H1 (cell line): ENCODE data around the gene OTUD6A. TPM values are rescaled to one million over a fixed set of nuclear protein-coding genes. Genes with fewer than 3 reads are reported as not detected.

ENCODE experiments used
- CBX8 ChIP-seq: fragments of 300-800, 300-1000 bp; sonication (generic); IDR thresholded peaks from 2 replicates; pipeline ENCODE4 v1.7.1; 2016; ENCODE audit warnings: low read depth, low read length, borderline replicate concordance
- CREB1 ChIP-seq: IDR thresholded peaks from 2 replicates; pipeline ENCODE4 v1.6.1; 2012; ENCODE audit warnings: inconsistent platforms
- EZH2 ChIP-seq: fragments of 200-600 bp; sonication (generic); IDR thresholded peaks from 2 replicates; pipeline ENCODE4 v1.7.1; 2012; ENCODE audit warnings: low read depth, mild to moderate bottlenecking, moderate library complexity, low read length, inconsistent platforms; ENCODE audit not compliant: severe bottlenecking
- GABPA ChIP-seq: IDR thresholded peaks from 2 replicates; pipeline ENCODE4 v1.6.1; 2011; ENCODE audit warnings: mild to moderate bottlenecking, low read length, moderate library complexity, borderline replicate concordance; ENCODE audit not compliant: insufficient read depth
- HDAC2 ChIP-seq, 2 experiments: fragments of 300-600 bp in 1 of 2; sonication (generic) in 1 of 2; IDR thresholded peaks; 2 replicates each; pipeline ENCODE4 v1.6.1; 2011 to 2012; ENCODE audit warnings: low read depth in 2 of 2, low read length in 2 of 2, mild to moderate bottlenecking in 2 of 2, moderate library complexity in 2 of 2, borderline replicate concordance in 1 of 2, inconsistent platforms in 1 of 2
- JUN ChIP-seq: IDR thresholded peaks from 2 replicates; pipeline ENCODE4 v1.6.1; 2011; ENCODE audit warnings: low read depth, mild to moderate bottlenecking, improper control_type of control experiment, low read length
- KDM4A ChIP-seq: IDR thresholded peaks from one replicate; pipeline ENCODE4 v1.7.1; 2012; ENCODE audit warnings: low read depth, mild to moderate bottlenecking, moderate library complexity, low read length, inconsistent platforms; ENCODE audit not compliant: severe bottlenecking
- SAP30 ChIP-seq: fragments of 300-600 bp; sonication (generic); IDR thresholded peaks from 2 replicates; pipeline ENCODE4 v1.7.1; 2012; ENCODE audit warnings: low read length, moderate library complexity, mild to moderate bottlenecking, inconsistent platforms; ENCODE audit not compliant: insufficient read depth, insufficient replicate concordance
- SP4 ChIP-seq: IDR thresholded peaks from 2 replicates; pipeline ENCODE4 v1.6.1; 2012; ENCODE audit warnings: low read length, inconsistent platforms
- polyA plus RNA-seq, 7 experiments: library from polyadenylated mRNA; depleted of rRNA in 3 of 7; stranded (reverse) in 5 of 7; unstranded in 2 of 7; fragments of >200 nt in 5 of 7; fragments of 200-250 nt in 2 of 7; gene quantifications; 1 replicate in 5 of 7; 2 replicates in 1 of 7; 4 replicates in 1 of 7; pipeline versions ENCODE4 v1.2.1 to v1.2.3, GENCODE V29; 2011 to 2013; ENCODE audit warnings: missing spikeins in 2 of 7, mixed read lengths in 2 of 7
- total RNA-seq: library from RNA; stranded (reverse); fragmentation: NEBNext Ultra II Directional; extraction: Animal tissue kit (Norgen Biotek cat#: 25700); gene quantifications from 2 replicates; pipeline ENCODE4 v1.2.1, GENCODE V29; 2021
- TF ChIP-seq, protein P1 (sequence below): IDR thresholded peaks from 2 replicates; pipeline ENCODE4 v1.6.1; 2012; ENCODE audit warnings: inconsistent platforms

OTUD6A gene
- total and polyA plus RNA-seq, 2 of the 8 experiments (the other 6 are each of a cell fraction or from before 2014, with no cell fraction given): 0.09 to 0.17 TPM

DNA sequence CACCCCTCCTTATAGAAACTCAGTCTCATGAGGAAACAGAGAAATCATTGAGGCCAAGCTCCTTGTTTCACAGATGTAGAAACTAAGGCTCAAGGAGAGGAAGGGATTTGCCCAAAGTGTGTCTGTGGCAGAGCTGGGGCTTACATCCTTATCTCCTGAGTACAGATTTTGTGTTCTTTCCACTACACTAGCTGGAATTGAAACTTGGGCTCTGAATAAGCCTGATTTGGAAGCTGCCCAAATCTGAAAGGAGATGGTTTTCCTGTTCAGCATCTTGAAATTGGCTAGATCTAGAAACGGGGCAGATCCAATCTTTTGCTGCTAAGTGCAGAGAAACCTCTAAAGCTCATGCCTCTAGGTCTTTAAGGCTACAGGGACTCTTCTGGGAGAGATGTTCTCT is 36.8 kb upstream of the OTUD6A start (continued):
- no peak for TF ChIP-seq KDM4A
- no peak for TF ChIP-seq JUN
- TF ChIP-seq GABPA: no peak
- no peak for TF ChIP-seq HDAC2 (IDR thresholded peaks at IDR 0.05; ENCODE audit: borderline replicate concordance in 1 of 2, low read depth in 2 of 2, low read length in 2 of 2)
- no peak for TF ChIP-seq CBX8
- TF ChIP-seq, protein P1, sequence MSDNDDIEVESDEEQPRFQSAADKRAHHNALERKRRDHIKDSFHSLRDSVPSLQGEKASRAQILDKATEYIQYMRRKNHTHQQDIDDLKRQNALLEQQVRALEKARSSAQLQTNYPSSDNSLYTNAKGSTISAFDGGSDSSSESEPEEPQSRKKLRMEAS: no peak
- TF ChIP-seq SP4: no peak
- TF ChIP-seq EZH2: no peak
- TF ChIP-seq CREB1: no peak
- TF ChIP-seq SAP30: no peak
